ENCODE results near the gene SCD. TPM values are rescaled to one million over a fixed set of nuclear protein-coding genes. Genes with fewer than 3 reads are reported as not detected.

Gene SCD
- total and polyA plus RNA-seq, 2 of the 13 experiments (the other 11 are each of a cell fraction or from before 2014, with no cell fraction given): 492 to 512 TPM

GRCh38 chr10:100374200-100374655 is 27.2 kb downstream of the SCD start (continued):
- TF ChIP-seq, protein P1, sequence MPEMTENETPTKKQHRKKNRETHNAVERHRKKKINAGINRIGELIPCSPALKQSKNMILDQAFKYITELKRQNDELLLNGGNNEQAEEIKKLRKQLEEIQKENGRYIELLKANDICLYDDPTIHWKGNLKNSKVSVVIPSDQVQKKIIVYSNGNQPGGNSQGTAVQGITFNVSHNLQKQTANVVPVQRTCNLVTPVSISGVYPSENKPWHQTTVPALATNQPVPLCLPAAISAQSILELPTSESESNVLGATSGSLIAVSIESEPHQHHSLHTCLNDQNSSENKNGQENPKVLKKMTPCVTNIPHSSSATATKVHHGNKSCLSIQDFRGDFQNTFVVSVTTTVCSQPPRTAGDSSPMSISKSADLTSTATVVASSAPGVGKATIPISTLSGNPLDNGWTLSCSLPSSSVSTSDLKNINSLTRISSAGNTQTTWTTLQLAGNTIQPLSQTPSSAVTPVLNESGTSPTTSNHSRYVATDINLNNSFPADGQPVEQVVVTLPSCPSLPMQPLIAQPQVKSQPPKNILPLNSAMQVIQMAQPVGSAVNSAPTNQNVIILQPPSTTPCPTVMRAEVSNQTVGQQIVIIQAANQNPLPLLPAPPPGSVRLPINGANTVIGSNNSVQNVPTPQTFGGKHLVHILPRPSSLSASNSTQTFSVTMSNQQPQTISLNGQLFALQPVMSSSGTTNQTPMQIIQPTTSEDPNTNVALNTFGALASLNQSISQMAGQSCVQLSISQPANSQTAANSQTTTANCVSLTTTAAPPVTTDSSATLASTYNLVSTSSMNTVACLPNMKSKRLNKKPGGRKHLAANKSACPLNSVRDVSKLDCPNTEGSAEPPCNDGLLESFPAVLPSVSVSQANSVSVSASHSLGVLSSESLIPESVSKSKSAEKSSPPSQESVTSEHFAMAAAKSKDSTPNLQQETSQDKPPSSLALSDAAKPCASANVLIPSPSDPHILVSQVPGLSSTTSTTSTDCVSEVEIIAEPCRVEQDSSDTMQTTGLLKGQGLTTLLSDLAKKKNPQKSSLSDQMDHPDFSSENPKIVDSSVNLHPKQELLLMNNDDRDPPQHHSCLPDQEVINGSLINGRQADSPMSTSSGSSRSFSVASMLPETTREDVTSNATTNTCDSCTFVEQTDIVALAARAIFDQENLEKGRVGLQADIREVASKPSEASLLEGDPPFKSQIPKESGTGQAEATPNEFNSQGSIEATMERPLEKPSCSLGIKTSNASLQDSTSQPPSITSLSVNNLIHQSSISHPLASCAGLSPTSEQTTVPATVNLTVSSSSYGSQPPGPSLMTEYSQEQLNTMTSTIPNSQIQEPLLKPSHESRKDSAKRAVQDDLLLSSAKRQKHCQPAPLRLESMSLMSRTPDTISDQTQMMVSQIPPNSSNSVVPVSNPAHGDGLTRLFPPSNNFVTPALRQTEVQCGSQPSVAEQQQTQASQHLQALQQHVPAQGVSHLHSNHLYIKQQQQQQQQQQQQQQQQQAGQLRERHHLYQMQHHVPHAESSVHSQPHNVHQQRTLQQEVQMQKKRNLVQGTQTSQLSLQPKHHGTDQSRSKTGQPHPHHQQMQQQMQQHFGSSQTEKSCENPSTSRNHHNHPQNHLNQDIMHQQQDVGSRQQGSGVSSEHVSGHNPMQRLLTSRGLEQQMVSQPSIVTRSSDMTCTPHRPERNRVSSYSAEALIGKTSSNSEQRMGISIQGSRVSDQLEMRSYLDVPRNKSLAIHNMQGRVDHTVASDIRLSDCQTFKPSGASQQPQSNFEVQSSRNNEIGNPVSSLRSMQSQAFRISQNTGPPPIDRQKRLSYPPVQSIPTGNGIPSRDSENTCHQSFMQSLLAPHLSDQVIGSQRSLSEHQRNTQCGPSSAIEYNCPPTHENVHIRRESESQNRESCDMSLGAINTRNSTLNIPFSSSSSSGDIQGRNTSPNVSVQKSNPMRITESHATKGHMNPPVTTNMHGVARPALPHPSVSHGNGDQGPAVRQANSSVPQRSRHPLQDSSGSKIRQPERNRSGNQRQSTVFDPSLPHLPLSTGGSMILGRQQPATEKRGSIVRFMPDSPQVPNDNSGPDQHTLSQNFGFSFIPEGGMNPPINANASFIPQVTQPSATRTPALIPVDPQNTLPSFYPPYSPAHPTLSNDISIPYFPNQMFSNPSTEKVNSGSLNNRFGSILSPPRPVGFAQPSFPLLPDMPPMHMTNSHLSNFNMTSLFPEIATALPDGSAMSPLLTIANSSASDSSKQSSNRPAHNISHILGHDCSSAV (CRISPR knock-in tag; IDR thresholded peaks at IDR 0.05; ENCODE audit: borderline replicate concordance): no peak
- no peak for TF ChIP-seq ZZZ3 (CRISPR knock-in tag; IDR thresholded peaks at IDR 0.05; ENCODE audit: borderline replicate concordance)
- TF ChIP-seq NR2F1 (CRISPR knock-in tag; IDR thresholded peaks at IDR 0.05): 0 out of 4 replicates have a peak, but pooled peaks of 1 of the 2 experiments have one; percentile 11
- TF ChIP-seq POLR2G (IDR thresholded peaks at IDR 0.05; ENCODE audit: low read depth, low read length): peak; percentile 29
- TF ChIP-seq SUZ12 (IDR thresholded peaks at IDR 0.05; ENCODE audit: low read depth, low read length): no peak
- TF ChIP-seq, protein P2, sequence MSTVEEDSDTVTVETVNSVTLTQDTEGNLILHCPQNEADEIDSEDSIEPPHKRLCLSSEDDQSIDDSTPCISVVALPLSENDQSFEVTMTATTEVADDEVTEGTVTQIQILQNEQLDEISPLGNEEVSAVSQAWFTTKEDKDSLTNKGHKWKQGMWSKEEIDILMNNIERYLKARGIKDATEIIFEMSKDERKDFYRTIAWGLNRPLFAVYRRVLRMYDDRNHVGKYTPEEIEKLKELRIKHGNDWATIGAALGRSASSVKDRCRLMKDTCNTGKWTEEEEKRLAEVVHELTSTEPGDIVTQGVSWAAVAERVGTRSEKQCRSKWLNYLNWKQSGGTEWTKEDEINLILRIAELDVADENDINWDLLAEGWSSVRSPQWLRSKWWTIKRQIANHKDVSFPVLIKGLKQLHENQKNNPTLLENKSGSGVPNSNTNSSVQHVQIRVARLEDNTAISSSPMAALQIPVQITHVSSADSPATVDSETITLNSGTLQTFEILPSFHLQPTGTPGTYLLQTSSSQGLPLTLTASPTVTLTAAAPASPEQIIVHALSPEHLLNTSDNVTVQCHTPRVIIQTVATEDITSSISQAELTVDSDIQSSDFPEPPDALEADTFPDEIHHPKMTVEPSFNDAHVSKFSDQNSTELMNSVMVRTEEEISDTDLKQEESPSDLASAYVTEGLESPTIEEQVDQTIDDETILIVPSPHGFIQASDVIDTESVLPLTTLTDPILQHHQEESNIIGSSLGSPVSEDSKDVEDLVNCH (CRISPR knock-in tag; IDR thresholded peaks at IDR 0.05): no peak
- TF ChIP-seq, protein P3, sequence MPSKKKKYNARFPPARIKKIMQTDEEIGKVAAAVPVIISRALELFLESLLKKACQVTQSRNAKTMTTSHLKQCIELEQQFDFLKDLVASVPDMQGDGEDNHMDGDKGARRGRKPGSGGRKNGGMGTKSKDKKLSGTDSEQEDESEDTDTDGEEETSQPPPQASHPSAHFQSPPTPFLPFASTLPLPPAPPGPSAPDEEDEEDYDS (CRISPR knock-in tag; IDR thresholded peaks at IDR 0.05): 0 out of 2 replicates have a peak, but pooled peaks have one; percentile 10
- TF ChIP-seq ZNF564 (CRISPR knock-in tag; IDR thresholded peaks at IDR 0.05): 0 out of 2 replicates have a peak, but pooled peaks have one; percentile 49
- TF ChIP-seq RCOR2 (CRISPR knock-in tag; IDR thresholded peaks at IDR 0.05): no peak
- no peak for TF ChIP-seq KMT2A (CRISPR knock-in tag; IDR thresholded peaks at IDR 0.05)
- no peak for TF ChIP-seq REXO4 (CRISPR knock-in tag; IDR thresholded peaks at IDR 0.05; ENCODE audit: borderline replicate concordance)
- TF ChIP-seq TEAD3 (CRISPR knock-in tag; optimal IDR thresholded peaks at IDR 0.05; ENCODE audit: borderline replicate concordance): no peak
- no peak for TF ChIP-seq AGO1 (IDR thresholded peaks at IDR 0.05; ENCODE audit: low read depth, low read length, poor library complexity, severe bottlenecking)
- TF ChIP-seq ZNF883 (CRISPR knock-in tag; IDR thresholded peaks at IDR 0.05; ENCODE audit: not compliant biosample characterization): no peak
- 0 out of 2 replicates have a peak, but pooled peaks have one; percentile 10 for TF ChIP-seq NFKBIZ (CRISPR knock-in tag; IDR thresholded peaks at IDR 0.05)
- TF ChIP-seq ZNF580 (CRISPR knock-in tag; IDR thresholded peaks at IDR 0.05; ENCODE audit: borderline replicate concordance, low read depth): no peak
- peak; percentile 82 for TF ChIP-seq ONECUT2 (CRISPR knock-in tag; IDR thresholded peaks at IDR 0.05)
